Adrenal gland (tissue), 5 donors: ENCODE results near the gene ARHGAP30.

Experiments
- POLR2A ChIP-seq, 2 donors: fragments of 450-650 bp; IDR thresholded peaks; one replicate each; pipeline ENCODE4 v1.6.1; 2017; ENCODE audit warnings: antibody characterized with exemption in 2 of 2, mild to moderate bottlenecking in 2 of 2, moderate library complexity in 1 of 2
- TF ChIP-seq, protein P1 (sequence below), 6 experiments: fragments of 450-650 bp in 4 of 6; fragments of 200-600 bp in 2 of 6; sonication (generic) in 1 of 6; IDR thresholded peaks; 1 replicate in 5 of 6; 2 replicates in 1 of 6; pipeline versions ENCODE4 v1.5.1 to v1.8.0; 2016 to 2021; ENCODE audit warnings: antibody characterized with exemption in 6 of 6, mild to moderate bottlenecking in 2 of 6, moderate library complexity in 1 of 6
- donor health status: DM: no; HTN: no; CAD: no.

GRCh38 chr1:161068306-161069234 lies 1.1 kb downstream of the ARHGAP30 start:
- no peak for TF ChIP-seq POLR2A (IDR thresholded peaks at IDR 0.05)
- TF ChIP-seq, protein P1, sequence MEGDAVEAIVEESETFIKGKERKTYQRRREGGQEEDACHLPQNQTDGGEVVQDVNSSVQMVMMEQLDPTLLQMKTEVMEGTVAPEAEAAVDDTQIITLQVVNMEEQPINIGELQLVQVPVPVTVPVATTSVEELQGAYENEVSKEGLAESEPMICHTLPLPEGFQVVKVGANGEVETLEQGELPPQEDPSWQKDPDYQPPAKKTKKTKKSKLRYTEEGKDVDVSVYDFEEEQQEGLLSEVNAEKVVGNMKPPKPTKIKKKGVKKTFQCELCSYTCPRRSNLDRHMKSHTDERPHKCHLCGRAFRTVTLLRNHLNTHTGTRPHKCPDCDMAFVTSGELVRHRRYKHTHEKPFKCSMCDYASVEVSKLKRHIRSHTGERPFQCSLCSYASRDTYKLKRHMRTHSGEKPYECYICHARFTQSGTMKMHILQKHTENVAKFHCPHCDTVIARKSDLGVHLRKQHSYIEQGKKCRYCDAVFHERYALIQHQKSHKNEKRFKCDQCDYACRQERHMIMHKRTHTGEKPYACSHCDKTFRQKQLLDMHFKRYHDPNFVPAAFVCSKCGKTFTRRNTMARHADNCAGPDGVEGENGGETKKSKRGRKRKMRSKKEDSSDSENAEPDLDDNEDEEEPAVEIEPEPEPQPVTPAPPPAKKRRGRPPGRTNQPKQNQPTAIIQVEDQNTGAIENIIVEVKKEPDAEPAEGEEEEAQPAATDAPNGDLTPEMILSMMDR (IDR thresholded peaks at IDR 0.05): no peak
